HFFc6 (cell line): ENCODE measurements around the gene TMEM185A. TPM values are rescaled to one million over a fixed set of nuclear protein-coding genes. Genes with fewer than 3 reads are reported as not detected.
"Not testable (repeated sequence)": the region's sequence is repeated elsewhere in the genome, so short reads cannot be mapped to it uniquely, and the experiment has no call there.

ENCODE experiments used
- DNase-seq: peaks from one replicate; pipeline ENCODE4 v3.0.0-alpha.2; 2018
- H3K27ac Mint-ChIP-seq: 2 replicates; pipeline ENCODE4 v1.8.0; 2020; ENCODE audit warnings: mild to moderate bottlenecking, mixed read lengths
- H3K27me3 Mint-ChIP-seq: 2 replicates; pipeline ENCODE4 v1.8.0; 2021; ENCODE audit warnings: mild to moderate bottlenecking, moderate library complexity, mixed read lengths; ENCODE audit not compliant: insufficient read depth
- H3K36me3 Mint-ChIP-seq: 2 replicates; pipeline ENCODE4 v1.8.0; 2021; ENCODE audit warnings: low read depth, mixed read lengths
- H3K4me1 Mint-ChIP-seq: 2 replicates; pipeline ENCODE4 v1.8.0; 2020; ENCODE audit warnings: low read depth, mixed read lengths
- H3K4me3 Mint-ChIP-seq: 2 replicates; pipeline ENCODE4 v1.8.0; 2020; ENCODE audit warnings: mild to moderate bottlenecking, moderate library complexity, mixed read lengths
- H3K9me3 Mint-ChIP-seq: 2 replicates; pipeline ENCODE4 v1.8.0; 2020; ENCODE audit warnings: mild to moderate bottlenecking, mixed read lengths
- total RNA-seq, 6 experiments: library from RNA; stranded (reverse); fragmentation: NEBNext Ultra II Directional; extraction: Animal tissue kit (Norgen Biotek cat#: 25700); gene quantifications; 2 replicates in 1 of 6; 3 replicates in 5 of 6; pipeline ENCODE4 v1.2.3, GENCODE V29; 2021
- TF ChIP-seq, protein P1 (sequence below): fragments of 200-600 bp; sonication (generic); IDR thresholded peaks from 2 replicates; pipeline ENCODE4 v1.5.0; 2021; ENCODE audit warnings: antibody characterized with exemption, mild to moderate bottlenecking

Gene TMEM185A
- total RNA-seq, 6 experiments from 2014 or later: 14.7 to 19.8 (median 16.4) TPM

- H3K27ac Mint-ChIP-seq: no peak overlapping the region
- H3K27me3 Mint-ChIP-seq: no peaks in the 10 kb centered on the region; the same call in 1 of the 2 replicates
- H3K4me1 Mint-ChIP-seq: peaks cover 25% of the 10 kb centered on the region
- TF ChIP-seq, protein P1, sequence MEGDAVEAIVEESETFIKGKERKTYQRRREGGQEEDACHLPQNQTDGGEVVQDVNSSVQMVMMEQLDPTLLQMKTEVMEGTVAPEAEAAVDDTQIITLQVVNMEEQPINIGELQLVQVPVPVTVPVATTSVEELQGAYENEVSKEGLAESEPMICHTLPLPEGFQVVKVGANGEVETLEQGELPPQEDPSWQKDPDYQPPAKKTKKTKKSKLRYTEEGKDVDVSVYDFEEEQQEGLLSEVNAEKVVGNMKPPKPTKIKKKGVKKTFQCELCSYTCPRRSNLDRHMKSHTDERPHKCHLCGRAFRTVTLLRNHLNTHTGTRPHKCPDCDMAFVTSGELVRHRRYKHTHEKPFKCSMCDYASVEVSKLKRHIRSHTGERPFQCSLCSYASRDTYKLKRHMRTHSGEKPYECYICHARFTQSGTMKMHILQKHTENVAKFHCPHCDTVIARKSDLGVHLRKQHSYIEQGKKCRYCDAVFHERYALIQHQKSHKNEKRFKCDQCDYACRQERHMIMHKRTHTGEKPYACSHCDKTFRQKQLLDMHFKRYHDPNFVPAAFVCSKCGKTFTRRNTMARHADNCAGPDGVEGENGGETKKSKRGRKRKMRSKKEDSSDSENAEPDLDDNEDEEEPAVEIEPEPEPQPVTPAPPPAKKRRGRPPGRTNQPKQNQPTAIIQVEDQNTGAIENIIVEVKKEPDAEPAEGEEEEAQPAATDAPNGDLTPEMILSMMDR: no peak
- no peaks in the 10 kb centered on the region for H3K9me3 Mint-ChIP-seq
- no peaks in the 10 kb centered on the region for H3K36me3 Mint-ChIP-seq
- no peak for DNase-seq
- no peak overlapping the region for H3K4me3 Mint-ChIP-seq
These were observed 62.8 kb downstream of the TMEM185A start for GRCh38 chrX:149568701-149569296.

GRCh38 chrX:149567621-149568417, 63.8 kb downstream of the TMEM185A start:
- peaks cover 21% of the 10 kb centered on the region for H3K4me1 Mint-ChIP-seq
- no peak for DNase-seq
- H3K4me3 Mint-ChIP-seq: no peak overlapping the region
- no peaks in the 10 kb centered on the region for H3K36me3 Mint-ChIP-seq
- no peak overlapping the region for H3K27ac Mint-ChIP-seq
- peaks cover 3% of the 10 kb centered on the region; the same call in 1 of the 2 replicates for H3K27me3 Mint-ChIP-seq
- TF ChIP-seq, protein P1: no peak
- no peaks in the 10 kb centered on the region for H3K9me3 Mint-ChIP-seq

GRCh38 chrX:149563359-149563758, 68.2 kb downstream of the TMEM185A start:
- H3K4me3 Mint-ChIP-seq: no peak overlapping the region
- no peak overlapping the region for H3K27ac Mint-ChIP-seq
- DNase-seq: no peak
- no peaks in the 10 kb centered on the region for H3K9me3 Mint-ChIP-seq
- TF ChIP-seq, protein P1: no peak
- no peaks in the 10 kb centered on the region for H3K36me3 Mint-ChIP-seq
- no peaks in the 10 kb centered on the region for H3K4me1 Mint-ChIP-seq
- peaks cover 4% of the 10 kb centered on the region; the same call in 1 of the 2 replicates for H3K27me3 Mint-ChIP-seq

DNA sequence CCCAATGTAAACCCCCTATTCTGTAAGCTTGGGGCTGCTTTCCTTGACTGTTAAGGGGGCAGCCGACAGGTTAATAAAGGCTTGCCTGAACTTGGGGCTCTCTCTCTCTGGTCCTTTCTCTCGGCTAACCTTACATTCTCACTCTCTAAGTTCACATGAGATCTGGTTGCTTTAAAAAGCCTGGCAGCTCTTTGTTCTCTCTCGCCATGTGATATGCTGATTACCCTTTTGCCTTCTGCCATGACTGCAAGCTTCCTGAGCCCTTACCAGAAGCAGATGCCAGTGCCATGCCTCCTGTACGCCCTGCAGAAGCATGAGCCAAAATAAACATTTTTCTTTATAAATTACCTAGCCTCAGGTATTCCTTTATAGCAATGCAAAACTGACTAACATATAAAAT, 76.3 kb downstream of the TMEM185A start:
- H3K4me1 Mint-ChIP-seq, H3K4me3 Mint-ChIP-seq: not testable (repeated sequence)

GRCh38 chrX:149551939-149552248, 79.7 kb downstream of the TMEM185A start:
- not testable (repeated sequence) for H3K4me1 Mint-ChIP-seq, H3K9me3 Mint-ChIP-seq, H3K27ac Mint-ChIP-seq, H3K27me3 Mint-ChIP-seq, H3K4me3 Mint-ChIP-seq, H3K36me3 Mint-ChIP-seq, DNase-seq

More for the DNA sequence above, 76.3 kb downstream of the TMEM185A start:
- H3K27ac Mint-ChIP-seq, H3K27me3 Mint-ChIP-seq, DNase-seq, H3K9me3 Mint-ChIP-seq, H3K36me3 Mint-ChIP-seq: not testable (repeated sequence)

DNA sequence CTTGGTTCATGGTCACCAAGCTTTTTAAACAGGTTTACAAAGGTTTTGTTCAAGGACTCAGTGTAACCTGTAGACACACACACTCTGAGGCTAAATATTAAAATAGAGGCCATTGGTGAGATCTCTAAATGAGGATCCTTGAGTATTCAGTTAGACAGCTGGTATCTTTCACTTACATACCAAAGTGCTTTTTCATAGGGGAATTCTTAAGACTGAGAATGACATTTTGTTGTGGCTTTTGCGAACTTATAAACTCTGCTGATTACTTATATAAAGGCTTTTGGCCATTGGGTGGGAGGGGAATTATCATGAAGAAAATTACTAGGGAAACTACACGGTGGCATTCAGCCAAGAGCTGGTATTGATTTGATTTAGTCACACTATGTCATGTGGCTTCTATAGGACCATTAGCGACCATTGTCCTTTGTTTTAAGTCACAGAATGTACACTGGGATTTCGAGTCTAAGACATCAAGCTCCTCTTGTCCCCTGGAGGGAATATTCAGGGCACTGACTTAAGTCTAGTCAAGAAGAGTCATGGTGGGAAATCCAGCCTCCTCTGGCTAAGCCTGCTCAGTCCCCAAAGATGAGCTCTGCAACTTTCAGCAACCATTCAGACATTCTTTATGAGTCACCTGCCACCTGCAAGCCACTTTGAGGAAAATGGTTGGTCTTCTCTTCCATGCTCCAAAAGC, 80.2 kb downstream of the TMEM185A start:
- not testable (repeated sequence) for DNase-seq, H3K36me3 Mint-ChIP-seq, H3K27ac Mint-ChIP-seq, H3K9me3 Mint-ChIP-seq, H3K4me1 Mint-ChIP-seq, H3K27me3 Mint-ChIP-seq, H3K4me3 Mint-ChIP-seq

- not testable (repeated sequence) for H3K27ac Mint-ChIP-seq
These were observed 81.1 kb downstream of the TMEM185A start for GRCh38 chrX:149550454-149550853.

GRCh38 chrX:149549701-149550100, 81.9 kb downstream of the TMEM185A start, which contains the start of gene HSFX3:
HSFX3 (minus strand) TSS chrX:149549924; CDS start chrX:149549852, 72 bp downstream.
- not testable (repeated sequence) for H3K9me3 Mint-ChIP-seq, H3K4me1 Mint-ChIP-seq, DNase-seq, H3K27ac Mint-ChIP-seq, H3K27me3 Mint-ChIP-seq, H3K4me3 Mint-ChIP-seq, H3K36me3 Mint-ChIP-seq

More at GRCh38 chrX:149550454-149550853, 81.1 kb downstream of the TMEM185A start:
- H3K4me1 Mint-ChIP-seq, H3K36me3 Mint-ChIP-seq, H3K4me3 Mint-ChIP-seq, DNase-seq, H3K9me3 Mint-ChIP-seq, H3K27me3 Mint-ChIP-seq: not testable (repeated sequence)

DNA sequence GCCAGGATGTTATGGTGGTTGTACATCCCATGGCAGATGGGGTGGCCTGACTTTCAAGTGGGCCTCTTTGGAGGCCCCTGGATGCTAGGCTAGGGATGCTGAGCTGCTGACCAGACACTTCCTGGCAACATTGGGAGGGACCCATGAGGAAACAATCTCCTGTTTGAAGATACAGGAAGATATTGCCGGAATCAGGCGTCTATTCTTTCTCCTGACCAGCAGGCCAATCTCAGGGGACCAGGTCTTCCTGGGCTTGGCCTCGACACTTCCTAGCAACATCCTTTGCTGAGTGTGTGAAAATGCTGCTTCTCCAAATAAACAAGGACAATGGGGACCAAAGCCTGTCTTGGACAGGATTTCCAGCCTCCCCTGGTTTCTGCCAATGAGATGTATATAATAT, 83.8 kb downstream of the TMEM185A start:
- not testable (repeated sequence) for H3K27me3 Mint-ChIP-seq

DNA sequence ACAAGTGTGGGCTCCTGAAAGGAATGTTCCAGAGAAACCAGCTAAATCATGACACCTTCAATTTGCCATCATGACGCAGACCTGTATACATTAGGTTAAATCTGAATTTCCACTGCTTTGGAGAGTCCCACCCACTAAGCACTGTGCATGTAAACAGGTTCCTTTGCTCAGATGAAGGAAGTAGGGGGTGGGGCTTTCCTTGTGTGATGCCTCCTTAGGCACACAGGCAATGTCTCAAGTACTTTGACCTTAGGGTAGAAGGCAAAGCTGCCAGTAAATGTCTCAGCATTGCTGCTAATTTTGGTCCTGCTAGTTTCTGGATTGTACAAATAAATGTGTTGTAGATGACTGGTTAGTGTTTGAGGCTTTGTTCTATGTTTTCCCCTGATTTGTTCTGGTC, 84.6 kb downstream of the TMEM185A start:
- DNase-seq, H3K36me3 Mint-ChIP-seq, H3K27me3 Mint-ChIP-seq, H3K9me3 Mint-ChIP-seq, H3K4me3 Mint-ChIP-seq, H3K4me1 Mint-ChIP-seq, H3K27ac Mint-ChIP-seq: not testable (repeated sequence)

More for the DNA sequence above, 83.8 kb downstream of the TMEM185A start:
- not testable (repeated sequence) for H3K9me3 Mint-ChIP-seq, H3K36me3 Mint-ChIP-seq, DNase-seq, H3K4me3 Mint-ChIP-seq, H3K27ac Mint-ChIP-seq, H3K4me1 Mint-ChIP-seq
